ENCODE data around the gene UNC45A. TPM values are rescaled to one million over a fixed set of nuclear protein-coding genes. Genes with fewer than 3 reads are reported as not detected.

UNC45A gene
- total and polyA plus RNA-seq, 2 of the 8 experiments (the other 6 are each of a cell fraction or from before 2014, with no cell fraction given) = 74.1 to 84.2 TPM

GRCh38 chr15:90918034-90918788 lies 16.9 kb upstream of the UNC45A start:
- Histone ChIP-seq H3K27ac (ENCODE audit: low read depth, low read length) (no peak overlapping the region), H3K4ac (replicated peaks; ENCODE audit: insufficient read length, low read depth, low read length) (no peak overlapping the region), H2BK12ac (ENCODE audit: low read depth, low read length) (no peak overlapping the region), H4K20me1 (replicated peaks in 1 of 2; ENCODE audit: control insufficient read depth in 1 of 2, insufficient read depth in 2 of 2, low read length in 2 of 2) (peaks cover under 1 to 3% of the 10 kb centered on the region in 2 experiments), H2AK5ac (ENCODE audit: low read depth, low read length) (no peak overlapping the region), H4K8ac (ENCODE audit: extremely low read depth, insufficient read depth, low read length) (no peak overlapping the region), H3K4me1 (replicated peaks in 1 of 4; ENCODE audit: control insufficient read depth in 3 of 4, insufficient read depth in 4 of 4, low read length in 3 of 4) (peaks cover 0 to 2% (median 0%) of the 10 kb centered on the region in 4 experiments; a peak in 2 of 7 replicates), H3K36me3 (ENCODE audit: control insufficient read depth in 2 of 4, insufficient read depth in 4 of 4, low read length in 3 of 4) (no peaks in the 10 kb centered on the region; a peak in 2 of 8 replicates), H3K27me3 (replicated peaks in 1 of 4; ENCODE audit: control insufficient read depth in 3 of 4, extremely low read depth in 1 of 4, insufficient read depth in 3 of 4, low read length in 3 of 4) (no peaks in the 10 kb centered on the region), H3K18ac (ENCODE audit: extremely low read depth, low read length) (no peak overlapping the region), H2BK15ac (ENCODE audit: low read length) (no peak overlapping the region), H3K23me2 (ENCODE audit: low read depth, low read length) (no peaks in the 10 kb centered on the region), H3K4me3 (ENCODE audit: extremely low read depth in 1 of 4, insufficient read depth in 2 of 4, low read depth in 3 of 4, low read length in 4 of 4) (no peak overlapping the region), H3K79me1 (ENCODE audit: low read depth, low read length) (no peaks in the 10 kb centered on the region), H4K5ac (ENCODE audit: insufficient read length, low read depth, low read length) (no peak overlapping the region), H3K56ac (replicated peaks; ENCODE audit: insufficient read length, low read depth, low read length) (no peak overlapping the region), H3K14ac (ENCODE audit: insufficient read length) (no peak overlapping the region), H3K4me2 (ENCODE audit: insufficient read depth in 1 of 2, low read depth in 2 of 2, low read length in 2 of 2) (no peak overlapping the region), H2BK5ac (ENCODE audit: low read depth, low read length) (no peak overlapping the region; the same call in 1 of the 2 replicates), H3K23ac (ENCODE audit: insufficient read length) (no peak overlapping the region), H2BK120ac (replicated peaks; ENCODE audit: low read depth, low read length) (no peak overlapping the region), H2AFZ (ENCODE audit: low read length) (no peak overlapping the region), H3K9ac (replicated peaks in 1 of 4; ENCODE audit: extremely low read depth in 1 of 4, low read depth in 3 of 4, low read length in 3 of 4) (no peak overlapping the region), H2BK20ac (ENCODE audit: low read length) (no peak overlapping the region), H3K79me2 (ENCODE audit: control insufficient read depth in 1 of 2, insufficient read depth in 2 of 2, low read length in 2 of 2) (no peaks in the 10 kb centered on the region), H4K91ac (replicated peaks; ENCODE audit: insufficient read length, low read length) (no peak overlapping the region), H3K9me3 (ENCODE audit: insufficient read depth in 2 of 2, low read depth in 1 of 2, low read length in 1 of 2) (no peaks in the 10 kb centered on the region)
- ChIA-PET CTCF (ENCODE audit: partially characterized antibody) (interaction anchor here (0.6 to 6.8 kb wide), 9 partner anchors 8 to 331 kb away, joined by 3 to 87 read pairs (median 4); partner anchors contain the start of genes HDDC3 and UNC45A), POLR2A (ENCODE audit: partially characterized antibody) (interaction anchor here (0.7 to 1.4 kb wide), 4 partner anchors 12 to 17 kb away, joined by 3 to 6 read pairs (median 3); partner anchors contain the start of genes MAN2A2 and UNC45A)
- WGBS, 2 experiments (ENCODE audit: extremely low coverage in 1 of 2, insufficient coverage in 1 of 2, insufficient read length in 1 of 2, insufficient replicate concordance in 2 of 2, low coverage in 1 of 2, low lambda C conversion rate in 2 of 2, missing lambda C conversion rate in 1 of 2) = 92% methylated on average over 23 of the region's 23 CpGs; no CpG with 5 or more reads in 1 of the 2 experiments
- no peak for FAIRE-seq
- no peak for DNase-seq (ENCODE audit: low read depth in 1 of 2, low spot score in 2 of 2)
- TF ChIP-seq TCF12 (IDR thresholded peaks at IDR 0.05; ENCODE audit: low read depth, low read length) (no peak), TAF1 (IDR thresholded peaks at IDR 0.05; ENCODE audit: low read depth, low read length) (no peak), TBP (IDR thresholded peaks at IDR 0.05; ENCODE audit: low read depth, low read length) (no peak), ASH2L (IDR thresholded peaks at IDR 0.05; ENCODE audit: low read length) (no peak), BACH1 (IDR thresholded peaks at IDR 0.05; ENCODE audit: low read length) (no peak), SP1 (IDR thresholded peaks at IDR 0.05; ENCODE audit: low read depth, low read length) (no peak), CBX5 (IDR thresholded peaks at IDR 0.05; ENCODE audit: low read depth, low read length) (no peak), MAFK (IDR thresholded peaks at IDR 0.05; ENCODE audit: low read depth, low read length) (no peak), SUZ12 (IDR thresholded peaks at IDR 0.05; ENCODE audit: low read length) (no peak), HDAC2 (IDR thresholded peaks at IDR 0.05; ENCODE audit: borderline replicate concordance in 1 of 2, low read depth in 2 of 2, low read length in 2 of 2) (no peak), RBBP5 (IDR thresholded peaks at IDR 0.05; ENCODE audit: borderline replicate concordance, low read depth, low read length) (no peak), RFX5 (IDR thresholded peaks at IDR 0.05; ENCODE audit: borderline replicate concordance, low read depth, low read length) (no peak), KDM1A (IDR thresholded peaks at IDR 0.05; ENCODE audit: borderline replicate concordance, low read length) (no peak)
